A172 (cell line): ENCODE results near the gene UBR3. TPM values are rescaled to one million over a fixed set of nuclear protein-coding genes. Genes with fewer than 3 reads are reported as not detected.
"Not testable (repeated sequence)": the region's sequence is repeated elsewhere in the genome, so short reads cannot be mapped to it uniquely, and the experiment has no call there.

Source experiments
- DNase-seq: peaks from one replicate; pipeline ENCODE4 v3.0.0-alpha.2; 2015; ENCODE audit warnings: low spot score
- total RNA-seq: library from RNA; depleted of rRNA; stranded (reverse); fragments of >200 nt; shearing (Covaris generic); gene quantifications from 2 replicates; pipeline ENCODE4 v1.2.3, GENCODE V29; 2014; rRNA removed

The UBR3 gene, protein sequence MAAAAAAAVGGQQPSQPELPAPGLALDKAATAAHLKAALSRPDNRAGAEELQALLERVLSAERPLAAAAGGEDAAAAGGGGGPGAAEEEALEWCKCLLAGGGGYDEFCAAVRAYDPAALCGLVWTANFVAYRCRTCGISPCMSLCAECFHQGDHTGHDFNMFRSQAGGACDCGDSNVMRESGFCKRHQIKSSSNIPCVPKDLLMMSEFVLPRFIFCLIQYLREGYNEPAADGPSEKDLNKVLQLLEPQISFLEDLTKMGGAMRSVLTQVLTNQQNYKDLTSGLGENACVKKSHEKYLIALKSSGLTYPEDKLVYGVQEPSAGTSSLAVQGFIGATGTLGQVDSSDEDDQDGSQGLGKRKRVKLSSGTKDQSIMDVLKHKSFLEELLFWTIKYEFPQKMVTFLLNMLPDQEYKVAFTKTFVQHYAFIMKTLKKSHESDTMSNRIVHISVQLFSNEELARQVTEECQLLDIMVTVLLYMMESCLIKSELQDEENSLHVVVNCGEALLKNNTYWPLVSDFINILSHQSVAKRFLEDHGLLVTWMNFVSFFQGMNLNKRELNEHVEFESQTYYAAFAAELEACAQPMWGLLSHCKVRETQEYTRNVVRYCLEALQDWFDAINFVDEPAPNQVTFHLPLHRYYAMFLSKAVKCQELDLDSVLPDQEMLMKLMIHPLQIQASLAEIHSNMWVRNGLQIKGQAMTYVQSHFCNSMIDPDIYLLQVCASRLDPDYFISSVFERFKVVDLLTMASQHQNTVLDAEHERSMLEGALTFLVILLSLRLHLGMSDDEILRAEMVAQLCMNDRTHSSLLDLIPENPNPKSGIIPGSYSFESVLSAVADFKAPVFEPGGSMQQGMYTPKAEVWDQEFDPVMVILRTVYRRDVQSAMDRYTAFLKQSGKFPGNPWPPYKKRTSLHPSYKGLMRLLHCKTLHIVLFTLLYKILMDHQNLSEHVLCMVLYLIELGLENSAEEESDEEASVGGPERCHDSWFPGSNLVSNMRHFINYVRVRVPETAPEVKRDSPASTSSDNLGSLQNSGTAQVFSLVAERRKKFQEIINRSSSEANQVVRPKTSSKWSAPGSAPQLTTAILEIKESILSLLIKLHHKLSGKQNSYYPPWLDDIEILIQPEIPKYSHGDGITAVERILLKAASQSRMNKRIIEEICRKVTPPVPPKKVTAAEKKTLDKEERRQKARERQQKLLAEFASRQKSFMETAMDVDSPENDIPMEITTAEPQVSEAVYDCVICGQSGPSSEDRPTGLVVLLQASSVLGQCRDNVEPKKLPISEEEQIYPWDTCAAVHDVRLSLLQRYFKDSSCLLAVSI (N-terminal part only)
- 19.9 and 21.0 TPM in 2 replicates for total RNA-seq

GRCh38 chr2:169827272-169828140 is at the start of gene UBR3:
TSS of gene UBR3 (plus strand) at chr2:169827454. CDS start at chr2:169827508, 54 bp downstream.
- DNase-seq: peak; percentile 88

GRCh38 chr2:169778446-169778845 is 48.8 kb upstream of the UBR3 start:
- DNase-seq: no peak

- DNase-seq: no peak
Measured at GRCh38 chr2:169781249-169782013, 45.8 kb upstream of the UBR3 start.

- DNase-seq: no peak
Measured at GRCh38 chr2:169782513-169782912, 44.7 kb upstream of the UBR3 start.

DNA sequence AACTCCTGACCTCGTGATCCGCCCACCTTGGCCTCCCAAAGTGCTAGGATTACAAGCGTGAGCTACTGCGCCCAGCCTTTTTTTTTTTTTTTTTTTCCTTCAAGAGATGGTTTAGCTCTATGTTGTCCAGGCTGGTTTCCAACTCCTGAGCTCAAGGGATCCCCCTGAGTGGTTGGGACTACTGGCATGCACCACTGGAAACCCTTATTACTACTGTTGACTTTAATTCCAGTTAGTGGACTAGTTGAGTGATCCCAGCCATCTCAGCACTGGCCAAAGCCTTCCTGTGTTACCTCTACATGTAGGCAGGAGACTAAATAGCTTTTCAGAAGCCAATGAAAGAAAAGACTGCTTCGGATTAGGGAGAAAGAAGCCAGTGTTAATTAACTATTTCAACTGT is 36.7 kb upstream of the UBR3 start:
- no peak for DNase-seq

- DNase-seq: no peak
Measured at GRCh38 chr2:169795181-169795580, 32.1 kb upstream of the UBR3 start.

DNA sequence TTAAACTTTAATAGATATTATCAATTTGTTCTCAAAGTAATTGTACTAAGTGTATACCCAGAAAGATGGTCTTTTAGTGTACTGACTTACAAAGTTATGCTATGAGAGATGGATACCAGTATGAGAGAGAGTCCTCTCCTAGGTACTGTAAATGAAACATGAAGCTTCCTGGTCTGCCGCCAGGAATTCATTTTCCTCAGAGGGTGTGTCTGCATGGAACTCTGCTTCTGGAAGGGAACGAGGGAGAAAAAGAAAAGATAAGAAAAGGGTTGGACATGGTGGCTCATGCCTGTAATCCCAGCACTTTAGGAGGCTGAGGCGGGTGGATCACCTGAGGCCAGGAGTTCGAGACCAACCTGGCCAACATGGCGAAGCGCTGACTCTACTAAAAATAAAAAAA is 30.8 kb upstream of the UBR3 start:
- DNase-seq: no peak

GRCh38 chr2:169797601-169798000 is 29.7 kb upstream of the UBR3 start:
- DNase-seq: no peak

DNA sequence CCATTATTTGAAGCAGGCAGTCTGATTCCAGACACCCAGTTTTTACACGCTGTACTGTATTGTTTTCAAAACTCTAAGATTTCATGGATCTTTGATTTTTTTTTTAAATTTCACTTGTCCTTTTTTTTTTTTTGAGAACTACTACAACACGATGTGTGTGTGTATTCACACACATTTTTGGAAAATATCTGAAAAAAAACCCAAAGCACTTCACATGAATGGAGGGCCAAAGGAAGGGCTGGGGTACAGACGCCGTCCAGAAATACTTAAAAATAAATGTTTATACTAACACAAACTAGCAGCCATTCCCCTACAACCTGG is 28.9 kb upstream of the UBR3 start:
- DNase-seq: no peak

DNA sequence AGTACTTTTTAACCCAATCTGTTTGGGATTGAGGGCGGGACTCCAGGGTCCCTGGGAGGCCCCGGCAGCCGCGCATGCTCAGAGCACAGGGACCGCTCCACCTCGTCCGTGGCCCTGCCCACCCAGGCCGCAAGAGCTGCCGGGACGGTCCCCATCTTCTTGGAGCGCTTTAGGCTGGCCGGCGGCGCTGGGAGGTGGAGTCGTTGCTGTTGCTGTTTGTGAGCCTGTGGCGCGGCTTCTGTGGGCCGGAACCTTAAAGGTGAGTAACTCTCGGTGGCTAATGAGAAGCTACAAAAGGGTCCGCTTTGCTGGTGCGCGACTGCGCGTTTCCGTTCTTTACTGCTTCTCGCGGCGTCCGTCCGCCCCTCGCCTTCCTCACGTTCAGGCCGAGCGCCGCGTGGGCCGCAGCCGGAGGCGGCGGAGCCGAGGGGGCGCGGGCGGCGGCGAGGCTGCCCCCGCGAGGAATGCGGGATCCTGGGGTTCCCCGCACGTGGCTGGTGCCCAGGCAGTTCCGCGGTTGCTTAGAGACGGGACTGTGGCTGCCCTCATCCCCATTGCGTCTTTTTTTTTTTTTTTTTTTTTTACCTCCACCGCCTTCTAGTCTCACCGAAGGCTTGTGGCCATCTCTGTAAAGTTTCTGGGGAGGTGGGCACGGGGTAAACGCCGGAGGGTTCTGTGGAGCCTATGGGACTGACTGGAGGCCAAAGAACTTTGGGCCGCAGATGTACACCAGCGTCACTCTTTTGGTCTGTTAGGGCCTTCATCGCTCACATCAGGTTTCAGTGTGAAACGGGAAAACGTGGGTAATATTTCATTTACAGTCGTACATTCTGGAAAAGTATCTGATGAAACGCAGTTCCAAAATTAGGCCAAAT is 28.3 kb upstream of the UBR3 start, which contains the start of gene SSB:
SSB (plus strand) TSS at position 154 of the 875 bp plus-strand sequence. CDS start 2,090 bp downstream, outside the sequence.
- DNase-seq: peak; percentile 92

DNA sequence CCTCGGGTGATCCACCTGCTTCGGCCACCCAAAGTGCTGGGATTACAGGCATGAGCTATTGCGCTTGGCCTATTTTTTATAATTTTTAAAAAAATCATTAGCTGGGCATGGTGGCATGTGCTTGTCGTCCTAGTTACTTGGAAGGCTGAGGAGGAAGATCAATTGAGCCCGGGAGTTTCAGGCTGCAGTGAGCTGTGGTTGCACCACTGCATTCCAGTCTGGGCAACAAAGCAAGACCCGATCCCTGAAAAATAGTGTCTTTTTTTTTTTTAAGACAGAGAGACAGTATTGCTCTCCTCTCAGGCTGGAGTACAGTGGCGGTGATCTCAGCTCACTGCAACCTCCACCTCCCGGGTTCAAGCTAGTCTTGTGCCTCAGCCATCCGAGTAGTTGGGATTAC is 23.8 kb upstream of the UBR3 start:
- DNase-seq: no peak

- DNase-seq: no peak
Measured at GRCh38 chr2:169806586-169806985, 20.7 kb upstream of the UBR3 start.

GRCh38 chr2:169808221-169808620 is 19.0 kb upstream of the UBR3 start:
- DNase-seq: no peak

DNA sequence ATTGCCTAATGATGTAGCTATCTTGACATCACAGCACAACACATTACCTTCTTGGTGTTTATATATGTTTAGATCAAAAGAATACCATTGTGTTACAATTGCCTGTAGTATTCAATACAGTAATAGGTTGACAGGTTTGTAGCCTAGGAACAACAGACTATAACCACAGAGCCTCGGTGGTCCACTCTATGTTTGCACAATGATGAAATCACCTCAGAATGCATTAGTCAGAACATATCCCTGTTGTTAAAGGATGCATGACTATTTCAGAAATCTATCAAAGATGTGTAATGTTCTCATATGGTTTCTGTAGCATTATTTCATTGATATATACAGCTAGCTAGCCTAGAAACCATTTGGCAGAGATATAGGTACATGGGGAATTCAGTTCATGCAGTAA is 11.4 kb upstream of the UBR3 start:
- DNase-seq: peak; percentile 69

DNA sequence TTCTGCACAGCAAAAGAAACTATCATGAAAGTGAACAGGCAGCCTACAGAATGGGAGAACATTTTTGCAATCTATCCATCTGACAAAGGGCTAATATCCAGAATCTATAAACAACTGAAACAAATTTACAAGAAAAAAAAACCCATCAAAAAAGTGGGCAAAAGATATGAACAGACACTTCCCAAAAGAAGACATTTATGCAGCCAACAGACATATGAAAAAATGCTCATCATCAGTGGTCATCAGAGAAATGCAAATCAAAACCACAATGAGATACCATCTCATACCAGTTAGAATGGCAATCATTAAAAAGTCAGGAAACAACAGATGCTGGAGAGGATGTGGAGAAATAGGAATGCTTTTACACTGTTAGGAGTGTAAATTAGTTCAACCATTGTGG is 10.3 kb upstream of the UBR3 start:
- DNase-seq: not testable (repeated sequence)

GRCh38 chr2:169817369-169817768 is 9.9 kb upstream of the UBR3 start:
- DNase-seq: not testable (repeated sequence)

- no peak for DNase-seq
Measured at GRCh38 chr2:169818241-169818640, 9.0 kb upstream of the UBR3 start.

DNA sequence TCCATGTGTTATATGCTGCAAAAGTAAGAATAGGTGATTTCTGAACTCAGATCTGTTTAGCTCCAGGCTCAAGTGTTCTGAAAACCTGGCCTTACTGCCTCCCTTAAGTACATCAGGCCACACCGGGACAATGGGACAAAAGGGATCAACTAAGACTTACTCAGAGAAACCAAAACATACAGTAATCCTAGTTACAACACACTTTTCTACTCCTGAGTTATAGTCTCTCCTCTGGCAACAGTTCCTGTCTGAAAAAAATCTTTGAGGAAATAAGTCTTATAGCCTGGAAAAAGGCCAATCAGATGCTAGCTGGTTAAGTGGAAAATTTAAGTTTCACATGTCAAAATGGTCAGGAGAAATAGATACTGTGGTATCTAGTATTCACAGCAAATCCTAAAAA is 8.1 kb upstream of the UBR3 start:
- DNase-seq: no peak

GRCh38 chr2:169820101-169820500 is 7.2 kb upstream of the UBR3 start:
- DNase-seq: peak; percentile 73
